Keratinocyte (primary cell): ENCODE measurements around the gene DMRT1. TPM values are rescaled to one million over a fixed set of nuclear protein-coding genes. Genes with fewer than 3 reads are reported as not detected.

Experiments used
- DNase-seq: peaks from one replicate; pipeline ENCODE4 v3.0.0-alpha.2; 2011; ENCODE audit warnings: low read depth, missing footprints, low spot score
- FAIRE-seq: peaks from 2 replicates; lab custom pipeline; 2011; peaks lifted over from hg19 to GRCh38; lab: Jason Lieb, UNC
- H2AFZ ChIP-seq: 2 replicates; pipeline ENCODE4 v1.6.0; 2012; ENCODE audit warnings: low read length, control low read depth, inconsistent platforms; ENCODE audit not compliant: control insufficient read depth
- H3K27ac ChIP-seq: 2 replicates; pipeline ENCODE4 v1.5.1; 2011; ENCODE audit warnings: low read length; ENCODE audit not compliant: control insufficient read depth, insufficient read depth
- H3K27me3 ChIP-seq: 3 replicates; pipeline ENCODE4 v1.6.0; 2011; ENCODE audit warnings: low read length; ENCODE audit not compliant: control insufficient read depth, insufficient read depth; ENCODE audit errors: extremely low read depth
- H3K36me3 ChIP-seq, 2 experiments: 2 replicates in 1 of 2; 3 replicates in 1 of 2; pipeline ENCODE4 v1.5.1; 2011; ENCODE audit warnings: low read length in 2 of 2, mild to moderate bottlenecking in 1 of 2; ENCODE audit not compliant: control insufficient read depth in 2 of 2, insufficient read depth in 2 of 2; ENCODE audit errors: extremely low read depth in 1 of 2
- H3K4me1 ChIP-seq: 3 replicates; pipeline ENCODE4 v1.5.1; 2011; ENCODE audit warnings: low read length; ENCODE audit not compliant: control insufficient read depth, insufficient read depth; ENCODE audit errors: extremely low read depth
- H3K4me2 ChIP-seq: 3 replicates; pipeline ENCODE4 v1.6.0; 2011; ENCODE audit warnings: low read depth, low read length; ENCODE audit not compliant: control insufficient read depth, insufficient read depth; ENCODE audit errors: extremely low read depth
- H3K4me3 ChIP-seq, 3 experiments: fragments of 200-600 bp in 1 of 3; sonication (generic) in 1 of 3; 2 replicates in 2 of 3; 3 replicates in 1 of 3; pipeline ENCODE4 v1.5.1; 2011 to 2016; ENCODE audit warnings: low read length in 3 of 3, mild to moderate bottlenecking in 3 of 3, control low read depth in 2 of 3, inconsistent platforms in 1 of 3, low read depth in 1 of 3, mixed read lengths in 1 of 3, mixed run types in 1 of 3, moderate library complexity in 1 of 3; ENCODE audit not compliant: control insufficient read depth in 2 of 3, insufficient read depth in 2 of 3; ENCODE audit errors: extremely low read depth in 1 of 3
- H3K79me2 ChIP-seq: 2 replicates; pipeline ENCODE4 v1.6.0; 2012; ENCODE audit warnings: low read length; ENCODE audit not compliant: control insufficient read depth, insufficient read depth
- H3K9ac ChIP-seq: 3 replicates; pipeline ENCODE4 v1.6.0; 2011; ENCODE audit warnings: low read length; ENCODE audit not compliant: control insufficient read depth, insufficient read depth; ENCODE audit errors: extremely low read depth
- H3K9me1 ChIP-seq: 3 replicates; pipeline ENCODE4 v1.6.0; 2011; ENCODE audit warnings: low read length; ENCODE audit not compliant: control insufficient read depth, insufficient read depth; ENCODE audit errors: extremely low read depth
- H3K9me3 ChIP-seq: 2 replicates; pipeline ENCODE4 v1.5.1; 2012; ENCODE audit warnings: low read depth, low read length; ENCODE audit not compliant: control insufficient read depth
- H4K20me1 ChIP-seq: 3 replicates; pipeline ENCODE4 v1.6.0; 2011; ENCODE audit warnings: low read length; ENCODE audit not compliant: control insufficient read depth, insufficient read depth; ENCODE audit errors: extremely low read depth
- CTCF ChIP-seq, 3 experiments: IDR thresholded peaks in 1 of 3; conservative IDR thresholded peaks in 1 of 3; optimal IDR thresholded peaks in 1 of 3; 2 replicates in 2 of 3; 3 replicates in 1 of 3; pipeline versions ENCODE3 to v1.5.1; 2011; ENCODE audit warnings: low read length in 3 of 3, mild to moderate bottlenecking in 3 of 3, moderate library complexity in 2 of 3, control low read depth in 1 of 3, inconsistent platforms in 1 of 3; ENCODE audit not compliant: insufficient read depth in 2 of 3; ENCODE audit errors: extremely low read depth in 1 of 3
- EZH2 ChIP-seq: IDR thresholded peaks from one replicate; pipeline ENCODE4 v1.6.1; 2012; ENCODE audit warnings: inconsistent platforms, mild to moderate bottlenecking, low read length, moderate library complexity
- dilution Hi-C: fragments of 300-500 bp; cut with MboI; formaldehyde crosslinking; loops from one replicate; pipeline ENCODE4 v1.7.0; 2020; ENCODE audit warnings: low sequenced_read_pairs; ENCODE audit not compliant: extremely low pct_ligation_motif_present
- polyA plus RNA-seq, 5 experiments: library from polyadenylated mRNA; depleted of rRNA in 3 of 5; stranded (reverse) in 3 of 5; stranded (forward) in 1 of 5; unstranded in 1 of 5; fragments of >200 nt; gene quantifications; 1 replicate in 1 of 5; 2 replicates in 3 of 5; 3 replicates in 1 of 5; pipeline versions ENCODE4 v1.2.1 to v1.2.3, GENCODE V29; 2011 to 2012; ENCODE audit warnings: missing spikeins in 2 of 5, low read depth in 1 of 5, low replicate concordance in 1 of 5

Gene DMRT1
- polyA plus RNA-seq, 1 donor (not counting 4 experiments of a cell fraction or from before 2014, with no cell fraction given), result not detected

DNA sequence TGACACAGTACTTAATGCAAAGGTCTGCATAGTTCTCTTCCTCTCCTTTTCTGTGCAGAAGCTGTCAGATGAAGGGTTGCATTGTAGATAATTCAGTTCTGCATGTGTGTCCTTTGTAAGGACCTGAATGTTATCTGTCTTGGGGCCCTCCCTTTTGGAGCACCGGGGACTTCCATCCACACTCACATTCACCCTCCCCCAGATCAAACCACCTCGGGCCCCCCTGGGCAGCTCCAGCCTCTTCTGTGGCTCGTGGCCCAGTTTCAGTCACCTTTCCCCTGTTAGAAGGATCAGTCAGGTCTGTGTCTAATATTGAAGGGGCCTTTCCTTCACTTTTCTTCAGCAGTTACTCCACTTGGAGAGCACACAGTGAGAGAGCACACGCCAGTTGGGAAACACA, 11.0 kb downstream of the DMRT1 start:
- Histone ChIP-seq H3K27me3 (no peaks in the 10 kb centered on the region), H3K36me3 (no peaks in the 10 kb centered on the region), H3K9ac (no peak overlapping the region), H3K79me2 (no peaks in the 10 kb centered on the region), H3K9me3 (no peaks in the 10 kb centered on the region), H3K9me1 (no peaks in the 10 kb centered on the region), H4K20me1 (no peaks in the 10 kb centered on the region), H3K4me1 (no peaks in the 10 kb centered on the region), H3K27ac (no peak overlapping the region), H3K4me3 (no peak overlapping the region), H2AFZ (no peak overlapping the region), H3K4me2 (no peak overlapping the region)
- TF ChIP-seq CTCF (optimal IDR thresholded peaks at IDR 0.05 in 1 of 3, IDR thresholded peaks at IDR 0.05 in 1 of 3, conservative IDR thresholded peaks at IDR 0.05 in 1 of 3; ENCODE audit: extremely low read depth in 1 of 3, insufficient read depth in 2 of 3, low read length in 3 of 3) (no peak), EZH2 (no peak)
- no peak for FAIRE-seq
- DNase-seq, result no peak
- dilution Hi-C loops, result no loop called here

GRCh38 chr9:859251-859650, 17.8 kb downstream of the DMRT1 start:
- no peak for DNase-seq
- no peak for FAIRE-seq
- Histone ChIP-seq H3K36me3 (no peaks in the 10 kb centered on the region), H3K9ac (no peak overlapping the region), H4K20me1 (no peaks in the 10 kb centered on the region), H3K27ac (no peak overlapping the region), H3K4me1 (no peaks in the 10 kb centered on the region), H3K9me1 (no peaks in the 10 kb centered on the region), H3K27me3 (no peaks in the 10 kb centered on the region), H3K4me3 (no peak overlapping the region), H2AFZ (no peak overlapping the region), H3K9me3 (no peaks in the 10 kb centered on the region), H3K4me2 (no peak overlapping the region), H3K79me2 (no peaks in the 10 kb centered on the region)
- TF ChIP-seq EZH2, result no peak
- no peak for TF ChIP-seq CTCF (optimal IDR thresholded peaks at IDR 0.05 in 1 of 3, IDR thresholded peaks at IDR 0.05 in 1 of 3, conservative IDR thresholded peaks at IDR 0.05 in 1 of 3; ENCODE audit: extremely low read depth in 1 of 3, insufficient read depth in 2 of 3, low read length in 3 of 3)
- dilution Hi-C loops, result no loop called here
